Measurements from ENCODE around the gene MISP. TPM values are rescaled to one million over a fixed set of nuclear protein-coding genes. Genes with fewer than 3 reads are reported as not detected.

MISP gene
- total and polyA plus RNA-seq, 7 experiments from 2014 or later, result not detected

DNA sequence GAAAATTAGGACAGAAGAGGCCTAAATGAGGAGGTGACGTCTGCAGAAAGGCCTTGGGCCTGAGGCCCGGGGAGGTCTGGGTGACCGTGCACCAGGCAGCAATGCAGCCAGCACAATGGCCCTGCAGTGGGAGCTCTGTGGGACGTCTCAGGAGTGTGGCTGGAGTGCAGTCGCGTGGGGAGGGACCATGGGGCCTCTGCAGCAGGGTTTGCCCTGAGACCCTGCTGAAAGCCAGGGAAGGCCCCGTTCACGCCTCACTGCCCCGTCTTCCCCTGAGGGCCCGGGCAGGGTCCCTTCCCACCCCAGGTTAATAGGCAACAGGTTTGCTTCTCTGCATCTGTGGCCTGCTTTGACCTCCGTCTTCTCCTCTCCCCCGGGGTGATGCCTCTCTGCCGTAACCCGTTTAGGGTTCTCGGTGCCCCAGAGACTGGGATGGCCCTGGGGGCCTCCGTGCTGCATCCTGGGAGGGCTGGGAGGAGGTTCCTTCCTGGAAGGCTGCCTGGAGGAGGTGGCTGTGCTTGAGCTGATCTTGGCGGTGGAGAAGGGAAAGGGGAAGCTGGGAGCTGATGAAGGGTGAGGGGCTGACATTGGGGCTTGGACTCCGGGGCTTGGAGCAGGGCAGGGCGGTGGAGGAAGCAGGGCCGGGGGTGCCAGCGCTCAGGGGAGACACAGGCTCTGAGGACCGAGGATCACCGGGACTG, 32.5 kb upstream of the MISP start:
- no peaks in the 10 kb centered on the region for H3K27me3 ChIP-seq (ENCODE audit: control insufficient read depth in 2 of 2, insufficient read depth in 2 of 2, low read length in 2 of 2)
- no peaks in the 10 kb centered on the region for H3K4me1 ChIP-seq (ENCODE audit: control insufficient read depth in 2 of 2, insufficient read depth in 2 of 2, low read length in 2 of 2)
- no peak overlapping the region for H3K27ac ChIP-seq (ENCODE audit: low read depth, low read length)
- ChIA-PET CTCF (no interaction called here), POLR2A (no interaction called here)
- peaks cover 0 to 5% (median 0%) of the 10 kb centered on the region in 3 experiments for H3K9me3 ChIP-seq (ENCODE audit: control insufficient read depth in 2 of 3, low read length in 3 of 3)
- Mint-ChIP-seq H3K9me3 (peaks cover 0 to 10% (median 7%) of the 10 kb centered on the region in 11 donors), H3K27me3 (peaks cover 17 to 31% (median 21%) of the 10 kb centered on the region in 5 donors), H3K4me3 (peak overlapping the region in 1 of 10 donors; percentile 39), H3K36me3 (peaks cover 0 to 7% (median 4%) of the 10 kb centered on the region in 5 donors), H3K4me1 (peaks cover 0 to 2% (median 0%) of the 10 kb centered on the region in 7 donors), H3K27ac (no peak overlapping the region)
- ATAC-seq, result no peak
- H3K4me3 ChIP-seq (ENCODE audit: low read length), result no peak overlapping the region
- intact Hi-C loops (cut with micrococcal nuclease), result no loop called here
- H3K36me3 ChIP-seq (ENCODE audit: control insufficient read depth in 2 of 3, insufficient read depth in 3 of 3, low read length in 3 of 3), result no peaks in the 10 kb centered on the region
- DNase-seq, result no peak

GRCh38 chr19:718991-719512, 31.9 kb upstream of the MISP start:
- Mint-ChIP-seq H3K4me1 (peaks cover 0 to 2% (median 0%) of the 10 kb centered on the region in 7 donors), H3K9me3 (peaks cover 0 to 10% (median 7%) of the 10 kb centered on the region in 11 donors), H3K4me3 (no peak overlapping the region), H3K27me3 (peaks cover 17 to 37% (median 21%) of the 10 kb centered on the region in 5 donors), H3K27ac (no peak overlapping the region), H3K36me3 (peaks cover 0 to 7% (median 4%) of the 10 kb centered on the region in 5 donors)
- intact Hi-C loops (cut with micrococcal nuclease), result no loop called here
- no peaks in the 10 kb centered on the region for H3K36me3 ChIP-seq (ENCODE audit: control insufficient read depth in 2 of 3, insufficient read depth in 3 of 3, low read length in 3 of 3)
- POLR2A ChIA-PET, result no interaction called here
- ATAC-seq, result no peak
- H3K27ac ChIP-seq (ENCODE audit: low read depth, low read length), result no peak overlapping the region
- H3K27me3 ChIP-seq (ENCODE audit: control insufficient read depth in 2 of 2, insufficient read depth in 2 of 2, low read length in 2 of 2), result no peaks in the 10 kb centered on the region
- CTCF ChIA-PET, result no interaction called here
- H3K9me3 ChIP-seq (ENCODE audit: control insufficient read depth in 2 of 3, low read length in 3 of 3), result peaks cover 0 to 5% (median 0%) of the 10 kb centered on the region in 3 experiments
- DNase-seq, result no peak
- H3K4me3 ChIP-seq (ENCODE audit: low read length), result no peak overlapping the region
- no peaks in the 10 kb centered on the region for H3K4me1 ChIP-seq (ENCODE audit: control insufficient read depth in 2 of 2, insufficient read depth in 2 of 2, low read length in 2 of 2)

GRCh38 chr19:719636-720344, 31.1 kb upstream of the MISP start:
- no peaks in the 10 kb centered on the region for H3K27me3 ChIP-seq (ENCODE audit: control insufficient read depth in 2 of 2, insufficient read depth in 2 of 2, low read length in 2 of 2)
- no peaks in the 10 kb centered on the region for H3K36me3 ChIP-seq (ENCODE audit: control insufficient read depth in 2 of 3, insufficient read depth in 3 of 3, low read length in 3 of 3)
- peaks cover 0 to 5% (median 0%) of the 10 kb centered on the region in 3 experiments for H3K9me3 ChIP-seq (ENCODE audit: control insufficient read depth in 2 of 3, low read length in 3 of 3)
- peaks cover 0 to 7% (median 4%) of the 10 kb centered on the region in 5 donors for H3K36me3 Mint-ChIP-seq
- POLR2A ChIA-PET, result no interaction called here
- CTCF ChIA-PET, result no interaction called here
- peaks cover 17 to 38% (median 21%) of the 10 kb centered on the region in 5 donors for H3K27me3 Mint-ChIP-seq
- H3K27ac ChIP-seq (ENCODE audit: low read depth, low read length), result no peak overlapping the region
- peaks cover 0 to 10% (median 7%) of the 10 kb centered on the region in 11 donors for H3K9me3 Mint-ChIP-seq
- H3K4me3 ChIP-seq (ENCODE audit: low read length), result no peak overlapping the region
- intact Hi-C loops (cut with micrococcal nuclease), result no loop called here
- ATAC-seq (no peak), DNase-seq (no peak)
- no peak overlapping the region for H3K27ac Mint-ChIP-seq
- no peak overlapping the region for H3K4me3 Mint-ChIP-seq
- no peaks in the 10 kb centered on the region for H3K4me1 ChIP-seq (ENCODE audit: control insufficient read depth in 2 of 2, insufficient read depth in 2 of 2, low read length in 2 of 2)
- peaks cover 0 to 2% (median 0%) of the 10 kb centered on the region in 7 donors for H3K4me1 Mint-ChIP-seq

DNA sequence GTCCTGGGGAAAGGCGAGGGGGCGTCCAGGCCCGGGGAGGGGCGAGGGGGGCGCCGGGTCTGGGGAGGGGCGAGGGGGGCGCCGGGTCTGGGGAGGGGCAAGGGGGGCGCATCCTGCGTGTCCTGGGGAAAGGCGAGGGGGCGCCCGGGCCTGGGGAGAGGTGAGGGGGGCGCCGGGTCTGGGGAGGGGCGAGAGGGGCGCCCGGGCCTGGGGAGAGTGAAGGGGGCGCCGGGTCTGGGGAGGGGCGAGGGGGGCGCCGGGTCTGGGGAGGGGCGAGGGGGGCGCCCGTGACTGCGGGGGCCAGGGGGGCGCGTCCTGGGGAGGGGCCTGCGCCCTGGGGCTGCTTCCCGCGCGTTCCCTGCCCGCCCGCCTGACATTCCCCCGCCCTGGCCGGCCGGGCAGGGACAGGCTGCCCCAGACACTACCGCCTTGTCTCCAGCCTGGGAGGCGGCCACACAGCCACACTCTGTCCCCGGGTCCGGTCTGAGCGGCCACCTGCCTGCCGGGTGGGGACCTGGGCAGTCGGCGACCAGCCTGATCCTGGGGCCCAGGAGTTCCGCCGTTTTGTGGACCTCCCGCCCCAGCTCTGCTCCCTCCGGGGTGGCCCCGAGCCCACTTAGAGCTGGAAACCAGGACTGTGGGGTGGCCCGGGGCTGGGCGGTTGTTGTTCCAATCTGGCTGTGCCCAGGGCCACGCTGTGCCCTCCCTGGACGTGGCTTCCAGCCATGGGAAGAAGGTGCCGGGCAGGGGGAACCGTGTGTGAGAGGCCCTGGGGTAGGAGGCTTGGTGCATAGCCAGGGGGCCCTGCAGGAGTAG, 30.4 kb upstream of the MISP start:
- intact Hi-C loops (cut with micrococcal nuclease), result no loop called here
- Mint-ChIP-seq H3K4me3 (no peak overlapping the region), H3K27ac (no peak overlapping the region), H3K36me3 (peaks cover 0 to 3% (median 1%) of the 10 kb centered on the region in 5 donors), H3K4me1 (peaks cover 0 to 2% (median 0%) of the 10 kb centered on the region in 7 donors), H3K9me3 (peaks cover 0 to 6% (median 3%) of the 10 kb centered on the region in 11 donors), H3K27me3 (peaks cover 13 to 35% (median 17%) of the 10 kb centered on the region in 5 donors)
- ATAC-seq, result no peak
- H3K36me3 ChIP-seq (ENCODE audit: control insufficient read depth in 2 of 3, insufficient read depth in 3 of 3, low read length in 3 of 3), result no peaks in the 10 kb centered on the region
- H3K9me3 ChIP-seq (ENCODE audit: control insufficient read depth in 2 of 3, low read length in 3 of 3), result peaks cover 0 to 2% (median 0%) of the 10 kb centered on the region in 3 experiments
- no peak overlapping the region for H3K27ac ChIP-seq (ENCODE audit: low read depth, low read length)
- POLR2A ChIA-PET, result interaction anchor here (0.7 kb wide), 1 partner anchor 76 kb away, joined by 3 read pairs; no protein-coding TSS in a partner anchor
- CTCF ChIA-PET, result no interaction called here
- H3K4me3 ChIP-seq (ENCODE audit: low read length), result no peak overlapping the region
- no peak for DNase-seq
- H3K4me1 ChIP-seq (ENCODE audit: control insufficient read depth in 2 of 2, insufficient read depth in 2 of 2, low read length in 2 of 2), result no peaks in the 10 kb centered on the region
- H3K27me3 ChIP-seq (ENCODE audit: control insufficient read depth in 2 of 2, insufficient read depth in 2 of 2, low read length in 2 of 2), result no peaks in the 10 kb centered on the region

GRCh38 chr19:722553-723101, 28.3 kb upstream of the MISP start:
- ATAC-seq (no peak), DNase-seq (no peak)
- Mint-ChIP-seq H3K36me3 (no peaks in the 10 kb centered on the region), H3K9me3 (no peaks in the 10 kb centered on the region), H3K27ac (no peak overlapping the region), H3K4me1 (peaks cover 0 to 2% (median 0%) of the 10 kb centered on the region in 7 donors), H3K4me3 (no peak overlapping the region), H3K27me3 (peaks cover 9 to 26% (median 11%) of the 10 kb centered on the region in 5 donors)
- H3K4me1 ChIP-seq (ENCODE audit: control insufficient read depth in 2 of 2, insufficient read depth in 2 of 2, low read length in 2 of 2), result no peaks in the 10 kb centered on the region
- ChIA-PET POLR2A (no interaction called here), CTCF (no interaction called here)
- H3K27ac ChIP-seq (ENCODE audit: low read depth, low read length), result no peak overlapping the region
- intact Hi-C loops (cut with micrococcal nuclease), result no loop called here
- no peaks in the 10 kb centered on the region for H3K9me3 ChIP-seq (ENCODE audit: control insufficient read depth in 2 of 3, low read length in 3 of 3)
- H3K36me3 ChIP-seq (ENCODE audit: control insufficient read depth in 2 of 3, insufficient read depth in 3 of 3, low read length in 3 of 3), result no peaks in the 10 kb centered on the region
- H3K4me3 ChIP-seq (ENCODE audit: low read length), result no peak overlapping the region
- no peaks in the 10 kb centered on the region for H3K27me3 ChIP-seq (ENCODE audit: control insufficient read depth in 2 of 2, insufficient read depth in 2 of 2, low read length in 2 of 2)

- Mint-ChIP-seq H3K27me3 (peaks cover 4 to 19% (median 5%) of the 10 kb centered on the region in 5 donors), H3K36me3 (no peaks in the 10 kb centered on the region), H3K4me3 (no peak overlapping the region), H3K27ac (no peak overlapping the region), H3K9me3 (no peaks in the 10 kb centered on the region), H3K4me1 (peaks cover 0 to 2% (median 0%) of the 10 kb centered on the region in 7 donors)
- Histone ChIP-seq H3K4me1 (ENCODE audit: control insufficient read depth in 2 of 2, insufficient read depth in 2 of 2, low read length in 2 of 2) (no peaks in the 10 kb centered on the region), H3K27ac (ENCODE audit: low read depth, low read length) (no peak overlapping the region), H3K36me3 (ENCODE audit: control insufficient read depth in 2 of 3, insufficient read depth in 3 of 3, low read length in 3 of 3) (no peaks in the 10 kb centered on the region), H3K27me3 (ENCODE audit: control insufficient read depth in 2 of 2, insufficient read depth in 2 of 2, low read length in 2 of 2) (no peaks in the 10 kb centered on the region), H3K4me3 (ENCODE audit: low read length) (no peak overlapping the region), H3K9me3 (ENCODE audit: control insufficient read depth in 2 of 3, low read length in 3 of 3) (no peaks in the 10 kb centered on the region)
- no peak for ATAC-seq
- CTCF ChIA-PET, result no interaction called here
- POLR2A ChIA-PET, result no interaction called here
- no peak for DNase-seq
- intact Hi-C loops (cut with micrococcal nuclease), result no loop called here
These were observed 27.7 kb upstream of the MISP start for GRCh38 chr19:723247-723646.

Measured in naive thymus-derived CD4-positive, alpha-beta T cell (primary cell).